Measurements from ENCODE around the gene TNS1. TPM values are rescaled to one million over a fixed set of nuclear protein-coding genes. Genes with fewer than 3 reads are reported as not detected.

The TNS1 gene
- total and polyA plus RNA-seq, 8 donors = 38.5 to 166 (median 102) TPM

DNA sequence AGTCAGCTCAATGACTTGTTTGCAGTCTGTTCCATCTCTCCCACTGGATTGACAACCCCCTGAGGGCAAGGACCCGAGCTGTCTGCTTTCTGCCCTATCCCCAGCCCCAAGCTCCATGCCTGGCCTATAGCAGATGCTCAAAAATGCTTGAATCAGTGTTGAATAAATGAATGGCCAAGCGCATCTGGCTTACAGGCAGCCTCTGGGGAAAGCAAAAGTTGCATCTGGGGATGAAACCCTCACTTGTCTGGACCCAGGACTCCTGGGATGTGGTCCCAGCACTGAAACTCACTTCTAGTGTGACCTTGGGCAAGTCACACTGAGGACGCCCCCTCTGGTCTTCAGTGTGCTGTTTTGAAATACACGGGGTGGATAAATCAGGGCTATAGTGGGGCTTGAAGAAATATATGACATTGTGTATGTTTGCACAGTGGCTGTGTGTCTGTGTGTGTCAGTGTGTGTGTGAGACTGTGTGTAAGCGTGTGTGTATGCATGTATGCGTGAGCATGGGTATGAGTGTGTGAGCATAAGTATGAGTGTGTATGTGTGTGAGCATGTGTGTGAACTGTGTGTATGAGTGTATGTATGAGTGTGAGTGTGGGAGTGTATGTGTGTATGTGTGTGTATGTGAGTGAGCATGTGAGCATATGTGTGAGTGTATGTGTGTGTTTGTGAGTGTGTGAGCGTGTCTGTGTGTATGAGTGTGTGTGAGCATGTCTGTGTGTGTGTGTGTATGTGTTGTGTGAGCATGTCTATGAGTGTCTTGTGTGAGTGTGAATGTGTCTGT is 27.8 kb upstream of the TNS1 start:
- H3K27me3 ChIP-seq = no peaks in the 10 kb centered on the region
- WGBS, 2 donors = 87 to 89% methylated on average over 7 of the region's 7 CpGs
- FAIRE-seq = no peak
- DNase-seq = peak in 1 of 6 donors; percentile 4
- intact Hi-C loops (cut with DNase I) = loop anchor here in 2 of 3 donors (5.0 to 10.0 kb wide), 2 partner anchors 236 to 238 kb away; no protein-coding TSS in a partner anchor
- no peak for ATAC-seq
- H3K4me1 ChIP-seq = peaks cover 0 to 12% (median 12%) of the 10 kb centered on the region in 3 donors
- H3K27ac ChIP-seq = no peak overlapping the region
- H3K36me3 ChIP-seq = no peaks in the 10 kb centered on the region
- H3K4me3 ChIP-seq = no peak overlapping the region
- TF ChIP-seq, protein P1, sequence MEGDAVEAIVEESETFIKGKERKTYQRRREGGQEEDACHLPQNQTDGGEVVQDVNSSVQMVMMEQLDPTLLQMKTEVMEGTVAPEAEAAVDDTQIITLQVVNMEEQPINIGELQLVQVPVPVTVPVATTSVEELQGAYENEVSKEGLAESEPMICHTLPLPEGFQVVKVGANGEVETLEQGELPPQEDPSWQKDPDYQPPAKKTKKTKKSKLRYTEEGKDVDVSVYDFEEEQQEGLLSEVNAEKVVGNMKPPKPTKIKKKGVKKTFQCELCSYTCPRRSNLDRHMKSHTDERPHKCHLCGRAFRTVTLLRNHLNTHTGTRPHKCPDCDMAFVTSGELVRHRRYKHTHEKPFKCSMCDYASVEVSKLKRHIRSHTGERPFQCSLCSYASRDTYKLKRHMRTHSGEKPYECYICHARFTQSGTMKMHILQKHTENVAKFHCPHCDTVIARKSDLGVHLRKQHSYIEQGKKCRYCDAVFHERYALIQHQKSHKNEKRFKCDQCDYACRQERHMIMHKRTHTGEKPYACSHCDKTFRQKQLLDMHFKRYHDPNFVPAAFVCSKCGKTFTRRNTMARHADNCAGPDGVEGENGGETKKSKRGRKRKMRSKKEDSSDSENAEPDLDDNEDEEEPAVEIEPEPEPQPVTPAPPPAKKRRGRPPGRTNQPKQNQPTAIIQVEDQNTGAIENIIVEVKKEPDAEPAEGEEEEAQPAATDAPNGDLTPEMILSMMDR (IDR thresholded peaks at IDR 0.05) = no peak
- no peaks in the 10 kb centered on the region for H3K9me3 ChIP-seq

DNA sequence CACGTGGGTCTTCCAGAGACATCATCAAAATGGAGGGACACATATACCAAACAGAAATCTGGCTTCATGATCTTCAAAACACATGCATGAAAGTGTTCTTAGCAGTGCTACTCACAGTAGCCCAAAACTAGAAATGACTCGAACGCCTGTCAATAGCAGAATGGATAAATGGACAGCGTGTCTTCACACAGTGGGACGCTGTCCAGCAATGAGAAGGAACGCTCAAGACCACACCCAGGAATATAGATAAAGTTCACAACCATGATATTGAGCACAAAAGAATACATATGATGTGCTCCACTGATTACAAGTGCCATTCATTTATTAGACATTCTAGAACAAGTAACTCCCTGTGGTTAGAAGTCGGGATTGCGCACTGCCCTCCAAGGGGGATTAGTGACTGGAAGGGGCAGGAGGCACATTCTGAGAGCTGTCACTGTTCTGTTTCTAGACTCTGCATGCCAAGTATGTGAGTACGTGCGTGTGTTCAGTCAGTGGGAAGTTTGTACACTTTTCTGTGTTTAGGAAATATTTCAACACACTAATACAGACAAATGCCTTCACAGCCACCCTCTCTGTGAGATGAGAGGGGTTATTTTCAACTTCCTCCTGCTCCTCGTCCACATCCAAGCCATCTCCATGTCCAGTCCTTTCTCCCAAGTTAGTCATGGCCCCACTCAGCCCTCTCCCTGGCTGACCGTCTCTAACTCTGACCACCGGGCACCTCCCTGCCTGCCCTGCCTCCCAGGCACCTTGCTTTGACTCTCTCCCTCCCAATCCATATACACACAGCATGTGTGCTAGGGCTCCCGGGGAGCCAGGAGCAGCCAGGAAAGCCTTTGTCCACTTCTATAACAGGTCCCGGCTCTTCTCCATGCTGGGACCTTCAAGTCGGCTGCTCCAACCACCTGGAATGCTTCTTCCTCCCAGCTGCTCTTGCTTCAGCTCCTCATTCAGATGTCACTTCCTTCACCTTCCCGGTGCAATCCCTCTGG is 26.9 kb upstream of the TNS1 start:
- FAIRE-seq = no peak
- no peaks in the 10 kb centered on the region for H3K36me3 ChIP-seq
- no peak for ATAC-seq
- H3K27me3 ChIP-seq = no peaks in the 10 kb centered on the region
- intact Hi-C loops (cut with DNase I) = loop anchor here in 2 of 3 donors (5.0 to 10.0 kb wide), 2 partner anchors 235 to 237 kb away; no protein-coding TSS in a partner anchor
- DNase-seq = peak in 2 of 6 donors; percentile 6 to 14
- H3K9me3 ChIP-seq = no peaks in the 10 kb centered on the region
- TF ChIP-seq, protein P1 (IDR thresholded peaks at IDR 0.05) = no peak
- WGBS, 2 donors = 85 to 89% methylated on average over 17 of the region's 17 CpGs
- H3K4me1 ChIP-seq = peaks cover 0 to 12% (median 12%) of the 10 kb centered on the region in 3 donors
- no peak overlapping the region for H3K4me3 ChIP-seq
- H3K27ac ChIP-seq = no peak overlapping the region

DNA sequence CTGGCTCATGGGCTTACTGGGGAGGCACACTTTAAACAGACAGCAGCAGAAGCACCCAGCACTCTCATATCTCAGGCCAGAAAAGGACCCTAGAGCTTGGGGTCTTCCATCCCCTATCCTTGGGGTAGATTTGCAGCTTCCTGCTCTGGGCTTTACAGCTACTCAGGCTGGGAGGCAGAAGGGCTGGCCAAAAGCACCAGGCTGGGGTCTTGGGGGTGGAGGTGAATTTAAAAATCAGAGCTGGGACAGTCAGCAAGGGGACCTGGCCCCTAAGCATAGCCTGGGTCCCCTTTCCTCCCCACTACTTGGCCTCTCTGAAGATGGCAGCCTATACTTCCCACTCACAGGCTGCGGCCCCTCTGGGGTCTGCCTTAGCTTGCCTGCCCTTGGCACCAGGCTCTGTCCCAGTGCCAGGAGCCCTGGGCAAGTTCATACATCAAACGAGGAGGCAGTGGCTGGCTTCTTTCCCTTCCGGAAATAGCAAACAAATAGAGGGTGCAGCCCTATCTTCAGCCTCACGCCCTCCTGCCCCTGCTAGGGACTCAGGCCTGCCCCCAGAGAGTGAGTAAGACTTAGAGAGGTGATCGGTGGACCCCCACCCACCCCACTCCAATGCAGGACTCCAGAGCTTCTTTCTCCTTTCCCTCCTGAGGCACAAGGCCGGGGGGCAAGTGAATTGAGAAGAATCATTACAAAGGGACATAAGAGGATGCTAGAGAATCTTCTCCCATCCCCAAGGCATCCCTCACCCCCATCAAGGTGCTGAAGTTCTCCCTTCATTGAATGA is 26.0 kb upstream of the TNS1 start:
- Histone ChIP-seq H3K27me3 (no peaks in the 10 kb centered on the region), H3K4me1 (peaks cover 0 to 12% (median 9%) of the 10 kb centered on the region in 3 donors), H3K36me3 (no peaks in the 10 kb centered on the region), H3K4me3 (no peak overlapping the region), H3K27ac (no peak overlapping the region), H3K9me3 (no peaks in the 10 kb centered on the region)
- TF ChIP-seq, protein P1 (IDR thresholded peaks at IDR 0.05) = no peak
- peak in 3 of 4 donors; percentile 27 to 40 (median 39) for ATAC-seq
- DNase-seq = peak in 3 of 6 donors; percentile 23 to 59 (median 54)
- FAIRE-seq = no peak
- intact Hi-C loops (cut with DNase I) = no loop called here
- 32 to 51% methylated on average over 6 of the region's 6 CpGs for WGBS, 2 donors

DNA sequence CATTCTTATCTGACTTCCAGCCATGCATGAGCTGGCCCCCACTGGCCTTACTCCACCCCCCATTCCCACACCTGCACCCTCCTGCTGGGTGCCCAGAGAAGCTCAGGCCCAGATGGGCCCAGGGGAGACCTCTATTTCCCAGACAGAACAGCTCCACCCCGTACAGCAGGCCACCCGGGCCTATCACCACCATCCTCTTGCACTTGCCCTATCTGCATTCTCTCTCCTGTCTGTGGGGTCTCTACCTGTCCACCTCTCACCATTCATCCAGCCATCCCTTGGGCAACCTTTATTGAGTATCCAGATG is 25.3 kb upstream of the TNS1 start:
- intact Hi-C loops (cut with DNase I) = no loop called here
- DNase-seq = peak in 1 of 6 donors; percentile 47
- no peak for FAIRE-seq
- 81 to 91% methylated on average over 2 of the region's 2 CpGs for WGBS, 2 donors
- H3K27me3 ChIP-seq = no peaks in the 10 kb centered on the region
- H3K9me3 ChIP-seq = no peaks in the 10 kb centered on the region
- TF ChIP-seq, protein P1 (IDR thresholded peaks at IDR 0.05) = no peak
- no peaks in the 10 kb centered on the region for H3K36me3 ChIP-seq
- H3K4me3 ChIP-seq = no peak overlapping the region
- H3K27ac ChIP-seq = no peak overlapping the region
- ATAC-seq = no peak
- peaks cover 0 to 12% (median 9%) of the 10 kb centered on the region in 3 donors for H3K4me1 ChIP-seq

All from pancreas (tissue), 10 donors.